WTC11 (cell line): ENCODE results near the gene ADORA2B. TPM values are rescaled to one million over a fixed set of nuclear protein-coding genes. Genes with fewer than 3 reads are reported as not detected.

Source experiments
- ATAC-seq: fragments of 200-7000 bp; cut with Tn5 transposase; 2 replicates; pipeline ENCODE4 v1.10.0; 2021; ENCODE audit warnings: mild to moderate bottlenecking, moderate library complexity
- CTCF ChIA-PET: fragments of 300-600 bp; sonication (Branson Sonifier 250); formaldehyde crosslinking; loops from one replicate; lab custom pipeline; 2021; ENCODE audit warnings: antibody characterized with exemption; lab: Charles Lee
- POLR2A ChIA-PET: fragments of 350-600 bp; sonication (Branson Sonifier 250); formaldehyde crosslinking; loops from one replicate; lab custom pipeline; 2021; ENCODE audit warnings: antibody characterized with exemption; lab: Charles Lee
- DNase-seq: peaks from one replicate; pipeline ENCODE4 v3.0.0; 2021; ENCODE audit warnings: low spot score
- H3K27ac Mint-ChIP-seq: 2 replicates; pipeline ENCODE4 v1.8.0; 2021; ENCODE audit warnings: mixed read lengths
- H3K27me3 Mint-ChIP-seq: 2 replicates; pipeline ENCODE4 v1.8.0; 2021; ENCODE audit warnings: low read depth, mild to moderate bottlenecking, moderate library complexity, mixed read lengths
- H3K36me3 Mint-ChIP-seq: 2 replicates; pipeline ENCODE4 v1.8.0; 2021; ENCODE audit warnings: mixed read lengths
- H3K4me1 Mint-ChIP-seq: 2 replicates; pipeline ENCODE4 v1.8.0; 2022; ENCODE audit warnings: mixed read lengths
- H3K4me3 Mint-ChIP-seq: 2 replicates; pipeline ENCODE4 v1.8.0; 2021; ENCODE audit warnings: mild to moderate bottlenecking, moderate library complexity, mixed read lengths
- H3K9me3 Mint-ChIP-seq: 2 replicates; pipeline ENCODE4 v1.8.0; 2021; ENCODE audit warnings: mixed read lengths
- ELF4 ChIP-seq: sonication (generic); formaldehyde crosslinking; IDR thresholded peaks from 2 replicates; pipeline ENCODE4 v1.8.1; 2022; ENCODE audit warnings: low read depth, mild to moderate bottlenecking, moderate library complexity, missing genetic modification reagents
- FOXK1 ChIP-seq: sonication (generic); formaldehyde crosslinking; IDR thresholded peaks from 2 replicates; pipeline ENCODE4 v1.8.0; 2022; ENCODE audit warnings: mild to moderate bottlenecking, moderate library complexity, missing genetic modification reagents
- NR2C2 ChIP-seq: sonication (generic); formaldehyde crosslinking; IDR thresholded peaks from 2 replicates; pipeline ENCODE4 v1.8.0; 2022; ENCODE audit warnings: mild to moderate bottlenecking, missing genetic modification reagents
- SMAD4 ChIP-seq: sonication (generic); formaldehyde crosslinking; IDR thresholded peaks from 2 replicates; pipeline ENCODE4 v1.8.0; 2022; ENCODE audit warnings: mild to moderate bottlenecking, missing genetic modification reagents
- ZNF317 ChIP-seq: sonication (generic); formaldehyde crosslinking; IDR thresholded peaks from 2 replicates; pipeline ENCODE4 v1.8.1; 2023; ENCODE audit warnings: low read depth, mild to moderate bottlenecking, moderate library complexity, missing genetic modification reagents, borderline replicate concordance
- ZNF423 ChIP-seq: fragments of 250-450 bp; sonication (Bioruptor Pico); IDR thresholded peaks from 2 replicates; pipeline ENCODE4 v2.1.2; 2022; ENCODE audit warnings: mild to moderate bottlenecking, moderate library complexity
- ZNF512 ChIP-seq: sonication (generic); formaldehyde crosslinking; IDR thresholded peaks from 2 replicates; pipeline ENCODE4 v1.8.1; 2022; ENCODE audit warnings: missing genetic modification reagents, borderline replicate concordance
- ZNF671 ChIP-seq: fragments of 250-450 bp; sonication (Bioruptor Pico); IDR thresholded peaks from 2 replicates; pipeline ENCODE4 v1.8.0; 2021; ENCODE audit warnings: mild to moderate bottlenecking
- ZSCAN18 ChIP-seq: fragments of 250-450 bp; sonication (Bioruptor Pico); IDR thresholded peaks from 2 replicates; pipeline ENCODE4 v2.1.2; 2022; ENCODE audit warnings: mild to moderate bottlenecking, moderate library complexity
- total RNA-seq: library from RNA; stranded (reverse); gene quantifications from 3 replicates; pipeline ENCODE4 v1.2.3, GENCODE V29; 2021
- TF ChIP-seq, protein P1 (sequence below): fragments of 250-450 bp; sonication (Bioruptor Pico); conservative IDR thresholded peaks from 2 replicates; pipeline ENCODE4 v1.9.0; 2021; ENCODE audit warnings: mild to moderate bottlenecking
- TF ChIP-seq, protein P2 (sequence below): sonication (generic); formaldehyde crosslinking; IDR thresholded peaks from 2 replicates; pipeline ENCODE4 v1.8.1; 2023; ENCODE audit warnings: mild to moderate bottlenecking, missing genetic modification reagents, borderline replicate concordance

Gene ADORA2B
- total RNA-seq, 1 experiment from 2014 or later: 4.2 TPM

DNA sequence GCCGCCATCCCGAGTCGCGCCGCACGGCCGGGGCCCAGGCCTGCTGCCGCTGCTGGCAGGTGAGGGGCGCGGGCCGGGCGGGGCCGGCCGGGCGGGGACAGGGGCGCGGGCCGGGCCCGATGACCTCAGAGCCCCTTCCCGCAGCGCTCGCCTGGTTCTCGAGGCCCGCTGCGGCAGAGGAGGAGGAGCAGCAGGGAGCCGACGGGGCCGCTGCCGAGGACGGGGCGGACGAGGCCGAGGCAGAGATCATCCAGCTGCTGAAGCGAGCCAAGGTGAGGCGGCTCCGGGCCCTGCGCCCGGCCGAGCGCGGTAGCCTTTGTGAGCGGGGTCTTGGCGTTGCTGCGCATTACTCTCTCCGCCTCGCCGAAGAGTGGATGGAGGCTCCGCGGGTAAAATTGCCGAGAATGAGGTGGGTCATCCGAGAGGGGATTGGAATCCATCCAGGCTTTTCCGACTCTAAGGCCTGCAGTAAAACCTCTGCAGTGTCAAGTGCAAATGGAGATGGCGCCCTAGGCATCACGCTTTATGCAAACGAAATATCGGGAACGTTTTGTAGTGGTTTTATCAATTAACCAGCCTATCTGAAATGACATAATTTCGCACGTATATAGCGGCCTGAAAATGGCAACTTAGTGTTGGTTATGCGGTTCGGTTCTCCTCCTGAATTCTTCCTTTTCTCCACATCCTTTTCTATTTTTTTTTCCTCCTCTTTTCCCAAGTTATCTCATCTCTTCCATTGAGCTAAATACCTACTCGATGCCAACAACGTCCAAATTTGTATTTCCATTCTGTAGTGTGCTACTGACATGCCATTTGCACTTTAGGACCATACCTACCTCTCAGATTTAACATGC lies 55.3 kb downstream of the ADORA2B start (continued):
- TF ChIP-seq, protein P1, sequence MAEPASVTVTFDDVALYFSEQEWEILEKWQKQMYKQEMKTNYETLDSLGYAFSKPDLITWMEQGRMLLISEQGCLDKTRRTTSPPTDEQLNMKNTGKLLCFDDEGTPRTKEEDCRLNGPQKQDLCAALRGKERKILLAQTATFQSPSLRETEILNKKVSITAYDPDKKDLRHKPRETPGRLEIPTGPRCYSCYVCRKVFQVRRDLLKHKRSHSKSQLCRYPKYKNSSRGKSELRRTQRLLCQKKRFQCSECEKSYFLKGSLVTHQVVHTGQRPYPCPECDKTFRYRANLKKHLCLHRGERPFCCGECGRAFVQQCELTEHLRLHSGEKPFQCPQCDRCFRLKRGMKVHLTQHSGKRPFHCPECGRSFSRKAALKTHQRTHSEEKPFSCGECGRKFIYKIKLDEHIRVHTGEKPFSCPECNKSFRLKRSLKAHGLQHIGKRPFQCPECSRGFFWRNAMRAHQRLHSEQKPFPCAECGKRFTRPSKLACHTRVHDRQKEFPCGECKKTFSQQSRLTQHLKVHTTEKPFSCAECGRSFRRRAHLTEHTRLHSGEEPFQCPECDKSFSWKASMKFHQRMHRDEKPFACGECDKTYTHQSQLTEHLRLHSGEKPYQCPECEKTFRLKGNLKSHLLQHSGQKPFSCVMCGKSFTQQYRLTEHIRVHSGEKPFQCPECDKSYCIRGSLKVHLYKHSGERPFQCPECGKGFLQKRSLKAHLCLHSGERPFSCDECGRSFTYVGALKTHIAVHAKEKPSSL: no peak
- TF ChIP-seq ZSCAN18 (no peak), FOXK1 (CRISPR knock-in tag) (no peak), ZNF317 (CRISPR knock-in tag) (no peak)
- TF ChIP-seq, protein P2, sequence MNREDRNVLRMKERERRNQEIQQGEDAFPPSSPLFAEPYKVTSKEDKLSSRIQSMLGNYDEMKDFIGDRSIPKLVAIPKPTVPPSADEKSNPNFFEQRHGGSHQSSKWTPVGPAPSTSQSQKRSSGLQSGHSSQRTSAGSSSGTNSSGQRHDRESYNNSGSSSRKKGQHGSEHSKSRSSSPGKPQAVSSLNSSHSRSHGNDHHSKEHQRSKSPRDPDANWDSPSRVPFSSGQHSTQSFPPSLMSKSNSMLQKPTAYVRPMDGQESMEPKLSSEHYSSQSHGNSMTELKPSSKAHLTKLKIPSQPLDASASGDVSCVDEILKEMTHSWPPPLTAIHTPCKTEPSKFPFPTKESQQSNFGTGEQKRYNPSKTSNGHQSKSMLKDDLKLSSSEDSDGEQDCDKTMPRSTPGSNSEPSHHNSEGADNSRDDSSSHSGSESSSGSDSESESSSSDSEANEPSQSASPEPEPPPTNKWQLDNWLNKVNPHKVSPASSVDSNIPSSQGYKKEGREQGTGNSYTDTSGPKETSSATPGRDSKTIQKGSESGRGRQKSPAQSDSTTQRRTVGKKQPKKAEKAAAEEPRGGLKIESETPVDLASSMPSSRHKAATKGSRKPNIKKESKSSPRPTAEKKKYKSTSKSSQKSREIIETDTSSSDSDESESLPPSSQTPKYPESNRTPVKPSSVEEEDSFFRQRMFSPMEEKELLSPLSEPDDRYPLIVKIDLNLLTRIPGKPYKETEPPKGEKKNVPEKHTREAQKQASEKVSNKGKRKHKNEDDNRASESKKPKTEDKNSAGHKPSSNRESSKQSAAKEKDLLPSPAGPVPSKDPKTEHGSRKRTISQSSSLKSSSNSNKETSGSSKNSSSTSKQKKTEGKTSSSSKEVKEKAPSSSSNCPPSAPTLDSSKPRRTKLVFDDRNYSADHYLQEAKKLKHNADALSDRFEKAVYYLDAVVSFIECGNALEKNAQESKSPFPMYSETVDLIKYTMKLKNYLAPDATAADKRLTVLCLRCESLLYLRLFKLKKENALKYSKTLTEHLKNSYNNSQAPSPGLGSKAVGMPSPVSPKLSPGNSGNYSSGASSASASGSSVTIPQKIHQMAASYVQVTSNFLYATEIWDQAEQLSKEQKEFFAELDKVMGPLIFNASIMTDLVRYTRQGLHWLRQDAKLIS (CRISPR knock-in tag): no peak

GRCh38 chr17:16001226-16001897 lies 56.4 kb downstream of the ADORA2B start:
- ChIA-PET POLR2A (no interaction called here), CTCF (no interaction called here)
- no peaks in the 10 kb centered on the region for H3K27me3 Mint-ChIP-seq

DNA sequence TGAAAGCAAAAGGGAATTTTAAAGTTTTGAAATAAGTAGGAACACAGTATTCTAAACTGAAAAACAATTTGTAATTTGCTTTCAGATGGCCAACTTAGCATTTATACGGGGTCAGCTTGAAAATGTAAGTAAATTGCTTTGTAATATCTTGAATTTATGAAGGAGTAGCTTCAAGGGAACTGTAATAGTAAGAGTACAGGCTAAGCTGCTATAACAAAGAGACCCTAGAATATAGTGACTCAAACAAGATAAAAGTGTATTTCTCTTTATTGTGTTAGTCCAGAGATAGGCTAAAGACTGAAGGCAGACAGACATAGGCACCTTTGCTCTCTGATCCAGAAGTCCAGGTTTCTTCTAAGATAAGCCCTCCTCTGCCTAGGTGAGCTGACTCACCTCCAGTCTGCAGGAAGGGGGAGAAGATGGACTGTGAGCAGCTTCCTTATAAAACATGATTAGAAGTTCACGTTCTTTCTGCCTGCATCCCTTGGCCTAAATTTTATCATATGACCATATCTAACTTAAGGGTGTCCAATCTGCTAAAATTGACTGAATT lies 57.9 kb downstream of the ADORA2B start:
- no peak overlapping the region for H3K4me3 Mint-ChIP-seq
- H3K9me3 Mint-ChIP-seq: peaks cover 10% of the 10 kb centered on the region
- ATAC-seq: no peak
- peaks cover 71% of the 10 kb centered on the region for H3K36me3 Mint-ChIP-seq
- no peak overlapping the region for H3K27ac Mint-ChIP-seq
- ChIA-PET CTCF (no interaction called here), POLR2A (no interaction called here)
- H3K27me3 Mint-ChIP-seq: no peaks in the 10 kb centered on the region
- DNase-seq: no peak
- peaks cover 17% of the 10 kb centered on the region for H3K4me1 Mint-ChIP-seq
- no peak for TF ChIP-seq ZNF512 (CRISPR knock-in tag)
- TF ChIP-seq, protein P1: no peak
- TF ChIP-seq SMAD4 (CRISPR knock-in tag): no peak
- no peak for TF ChIP-seq NR2C2 (CRISPR knock-in tag)

More at GRCh38 chr17:16001226-16001897, 56.4 kb downstream of the ADORA2B start:
- Mint-ChIP-seq H3K4me3 (peak overlapping the region; percentile 95), H3K36me3 (peaks cover 58% of the 10 kb centered on the region), H3K9me3 (peaks cover 10% of the 10 kb centered on the region), H3K4me1 (peaks cover 17% of the 10 kb centered on the region)
- DNase-seq: no peak
- TF ChIP-seq ELF4: no peak
- TF ChIP-seq ZNF423: no peak
- no peak for TF ChIP-seq ZNF512 (CRISPR knock-in tag)
- no peak for TF ChIP-seq ZNF671 (CRISPR knock-in tag)
- TF ChIP-seq, all 79 proteins: peak for 0
- H3K27ac Mint-ChIP-seq: no peak overlapping the region
- no peak for ATAC-seq
